ENCODE measurements around the gene EVL. TPM values are rescaled to one million over a fixed set of nuclear protein-coding genes. Genes with fewer than 3 reads are reported as not detected.

Gene EVL
- polyA plus RNA-seq, 1 experiment: 18.6 TPM

DNA sequence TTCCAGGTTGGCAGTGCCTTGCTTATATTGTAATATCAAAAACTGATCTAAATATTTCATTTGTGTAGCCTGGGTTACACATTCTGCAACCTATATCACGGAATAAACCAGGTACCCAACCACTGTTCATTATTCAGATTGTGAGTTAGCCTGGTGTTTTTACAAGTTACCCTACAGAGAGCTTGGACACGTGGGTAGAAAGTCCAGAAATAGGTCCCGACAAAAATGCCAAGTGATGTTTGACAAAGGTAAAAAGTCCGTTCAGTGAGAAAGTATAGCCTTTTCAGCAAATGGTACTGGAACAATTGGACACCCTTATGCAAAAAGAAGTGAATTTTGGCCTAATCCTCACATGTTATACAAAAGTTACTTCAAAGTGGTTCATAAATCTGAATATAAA is 17.6 kb upstream of the EVL start:
- DNase-seq (ENCODE audit: low read depth): no peak
- ChIA-PET POLR2A (no interaction called here), CTCF (no interaction called here)
- H3K4me3 ChIP-seq (ENCODE audit: low read depth, low read length): no peak overlapping the region
- TF ChIP-seq, protein P1, sequence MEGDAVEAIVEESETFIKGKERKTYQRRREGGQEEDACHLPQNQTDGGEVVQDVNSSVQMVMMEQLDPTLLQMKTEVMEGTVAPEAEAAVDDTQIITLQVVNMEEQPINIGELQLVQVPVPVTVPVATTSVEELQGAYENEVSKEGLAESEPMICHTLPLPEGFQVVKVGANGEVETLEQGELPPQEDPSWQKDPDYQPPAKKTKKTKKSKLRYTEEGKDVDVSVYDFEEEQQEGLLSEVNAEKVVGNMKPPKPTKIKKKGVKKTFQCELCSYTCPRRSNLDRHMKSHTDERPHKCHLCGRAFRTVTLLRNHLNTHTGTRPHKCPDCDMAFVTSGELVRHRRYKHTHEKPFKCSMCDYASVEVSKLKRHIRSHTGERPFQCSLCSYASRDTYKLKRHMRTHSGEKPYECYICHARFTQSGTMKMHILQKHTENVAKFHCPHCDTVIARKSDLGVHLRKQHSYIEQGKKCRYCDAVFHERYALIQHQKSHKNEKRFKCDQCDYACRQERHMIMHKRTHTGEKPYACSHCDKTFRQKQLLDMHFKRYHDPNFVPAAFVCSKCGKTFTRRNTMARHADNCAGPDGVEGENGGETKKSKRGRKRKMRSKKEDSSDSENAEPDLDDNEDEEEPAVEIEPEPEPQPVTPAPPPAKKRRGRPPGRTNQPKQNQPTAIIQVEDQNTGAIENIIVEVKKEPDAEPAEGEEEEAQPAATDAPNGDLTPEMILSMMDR (IDR thresholded peaks at IDR 0.05; ENCODE audit: insufficient read depth, low read depth, low read length): no peak
- H3K27me3 ChIP-seq (ENCODE audit: control insufficient read depth, insufficient read depth, low read length): no peaks in the 10 kb centered on the region
- no peaks in the 10 kb centered on the region for H3K36me3 ChIP-seq (ENCODE audit: control insufficient read depth, insufficient read depth, low read length)

DNA sequence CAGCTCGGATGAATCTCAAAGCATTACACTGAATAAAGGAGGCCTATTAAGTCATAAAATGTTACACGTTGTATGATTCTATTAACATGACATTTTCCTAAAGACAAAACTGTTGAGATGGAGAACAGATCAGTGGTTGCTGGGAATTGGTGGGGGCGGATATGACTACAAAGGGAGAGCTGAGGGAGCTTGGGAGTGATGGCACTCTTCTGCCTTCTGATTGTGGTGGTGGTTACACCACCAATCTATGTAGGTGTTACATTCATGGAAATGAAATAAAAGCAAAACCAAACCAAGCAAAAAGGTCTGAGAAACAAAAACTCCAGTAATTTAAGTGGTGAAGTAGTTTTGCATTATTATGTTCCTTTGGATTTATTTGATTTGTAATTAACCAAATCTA is 16.4 kb upstream of the EVL start:
- H3K4me3 ChIP-seq (ENCODE audit: low read depth, low read length): no peak overlapping the region
- ChIA-PET CTCF (interaction anchor here (1.1 to 1.7 kb wide), 2 partner anchors 60 to 67 kb away, joined by 3 to 9 read pairs; no protein-coding TSS in a partner anchor), POLR2A (interaction anchor here (0.6 kb wide), 1 partner anchor 45 kb away, joined by 7 read pairs; no protein-coding TSS in a partner anchor)
- H3K27me3 ChIP-seq (ENCODE audit: control insufficient read depth, insufficient read depth, low read length): no peaks in the 10 kb centered on the region
- no peak for DNase-seq (ENCODE audit: low read depth)
- TF ChIP-seq, protein P1 (IDR thresholded peaks at IDR 0.05; ENCODE audit: insufficient read depth, low read depth, low read length): no peak
- no peaks in the 10 kb centered on the region for H3K36me3 ChIP-seq (ENCODE audit: control insufficient read depth, insufficient read depth, low read length)

DNA sequence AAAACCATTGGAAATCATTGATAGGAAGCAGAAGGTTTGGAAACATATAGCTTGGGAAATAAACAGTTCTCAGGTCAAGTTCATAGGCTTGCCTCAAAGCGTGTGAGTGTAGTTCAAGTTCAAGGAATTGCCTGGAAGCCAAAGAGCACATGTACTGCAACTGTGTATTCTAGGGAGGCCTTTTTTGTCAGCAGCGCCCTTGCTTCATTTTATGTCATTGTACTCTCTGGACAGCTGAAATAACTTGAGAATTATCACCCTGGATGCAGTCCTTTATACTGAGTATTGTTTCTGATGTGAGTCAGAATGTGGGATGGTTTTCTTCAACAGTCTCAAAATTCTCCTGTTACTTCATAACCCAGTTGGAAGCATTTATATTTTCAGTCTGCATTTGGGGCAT is 16.0 kb upstream of the EVL start:
- no peak overlapping the region for H3K4me3 ChIP-seq (ENCODE audit: low read depth, low read length)
- CTCF ChIA-PET: interaction anchor here (1.1 to 1.7 kb wide), 2 partner anchors 59 to 67 kb away, joined by 3 to 9 read pairs; no protein-coding TSS in a partner anchor
- POLR2A ChIA-PET: interaction anchor here (0.6 kb wide), 1 partner anchor 44 kb away, joined by 7 read pairs; no protein-coding TSS in a partner anchor
- TF ChIP-seq, protein P1 (IDR thresholded peaks at IDR 0.05; ENCODE audit: insufficient read depth, low read depth, low read length): no peak
- no peaks in the 10 kb centered on the region for H3K36me3 ChIP-seq (ENCODE audit: control insufficient read depth, insufficient read depth, low read length)
- no peak for DNase-seq (ENCODE audit: low read depth)
- H3K27me3 ChIP-seq (ENCODE audit: control insufficient read depth, insufficient read depth, low read length): no peaks in the 10 kb centered on the region

DNA sequence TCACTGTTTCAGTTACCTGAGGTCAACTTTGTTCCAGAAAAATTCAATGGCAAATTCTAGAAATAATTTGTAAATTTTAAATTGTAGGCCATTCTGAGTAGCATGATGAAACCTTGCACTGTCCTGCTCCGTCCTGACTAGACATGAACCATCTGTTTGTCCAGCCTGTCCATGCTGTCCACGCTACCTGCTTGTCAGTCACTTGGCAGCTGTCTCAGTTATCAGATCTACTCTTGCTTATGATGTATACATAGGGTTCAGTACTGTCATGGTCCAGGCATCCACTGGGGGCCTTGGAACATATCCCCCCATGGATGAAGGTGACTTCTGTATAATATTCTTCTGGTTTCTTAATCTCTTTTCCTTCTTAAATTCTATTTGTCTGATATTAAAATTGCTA is 14.1 kb upstream of the EVL start:
- CTCF ChIA-PET: interaction anchor here (0.7 to 1.4 kb wide), 2 partner anchors 57 to 70 kb away, joined by 3 to 4 read pairs; no protein-coding TSS in a partner anchor
- no peak overlapping the region for H3K4me3 ChIP-seq (ENCODE audit: low read depth, low read length)

DNA sequence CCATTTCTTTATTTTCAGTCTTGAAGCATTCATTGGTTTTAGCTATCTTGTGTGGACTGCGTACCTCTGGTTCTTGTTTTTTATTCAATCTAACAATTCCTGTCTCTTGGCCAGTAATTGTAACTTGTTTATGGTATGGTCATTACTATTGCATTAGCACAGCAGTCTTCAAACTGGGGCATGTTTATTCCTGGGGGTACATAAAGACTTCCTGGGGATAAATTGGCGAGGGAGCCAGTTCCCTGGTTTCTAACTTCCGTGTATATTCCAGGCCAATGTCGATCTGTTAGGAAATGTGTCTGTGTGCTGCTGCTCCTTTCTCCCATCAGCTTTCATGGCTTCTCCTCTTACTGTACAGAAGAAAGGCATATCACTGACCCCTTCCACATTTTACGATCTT is 13.7 kb upstream of the EVL start:
- Histone ChIP-seq H3K4me3 (ENCODE audit: low read depth, low read length) (no peak overlapping the region), H3K27me3 (ENCODE audit: control insufficient read depth, insufficient read depth, low read length) (no peaks in the 10 kb centered on the region; the same call in 1 of the 2 replicates), H3K36me3 (ENCODE audit: control insufficient read depth, insufficient read depth, low read length) (no peaks in the 10 kb centered on the region)
- POLR2A ChIA-PET: no interaction called here
- no peak for DNase-seq (ENCODE audit: low read depth)
- CTCF ChIA-PET: interaction anchor here (1.4 kb wide), 1 partner anchor 70 kb away, joined by 3 read pairs; no protein-coding TSS in a partner anchor
- TF ChIP-seq, protein P1 (IDR thresholded peaks at IDR 0.05; ENCODE audit: insufficient read depth, low read depth, low read length): no peak

More for the DNA sequence above, 14.1 kb upstream of the EVL start:
- TF ChIP-seq, protein P1 (IDR thresholded peaks at IDR 0.05; ENCODE audit: insufficient read depth, low read depth, low read length): no peak
- no peaks in the 10 kb centered on the region for H3K36me3 ChIP-seq (ENCODE audit: control insufficient read depth, insufficient read depth, low read length)
- POLR2A ChIA-PET: no interaction called here
- no peaks in the 10 kb centered on the region for H3K27me3 ChIP-seq (ENCODE audit: control insufficient read depth, insufficient read depth, low read length)
- no peak for DNase-seq (ENCODE audit: low read depth)

All from BJ (cell line).